H1 (cell line): Measurements from ENCODE around the gene FA2H. TPM values are rescaled to one million over a fixed set of nuclear protein-coding genes. Genes with fewer than 3 reads are reported as not detected.

Experiments used
- CTCF ChIA-PET: fragments of 300-600 bp; sonication (Branson Sonifier 250); formaldehyde crosslinking; loops from one replicate; lab custom pipeline; 2021; ENCODE audit not compliant: partially characterized antibody; lab: Charles Lee
- POLR2A ChIA-PET: fragments of 300-600 bp; sonication (Branson Sonifier 250); formaldehyde crosslinking; loops from one replicate; lab custom pipeline; 2021; ENCODE audit warnings: inconsistent platforms; ENCODE audit not compliant: partially characterized antibody; lab: Charles Lee
- DNase-seq, 2 experiments: peaks; one replicate each; pipeline versions ENCODE4 v3.0.0 to v3.0.0-alpha.2; 2010 to 2022; ENCODE audit warnings: low spot score in 2 of 2, low read depth in 1 of 2, mixed read lengths in 1 of 2
- FAIRE-seq: peaks from 2 replicates; lab custom pipeline; 2011; peaks lifted over from hg19 to GRCh38; lab: Jason Lieb, UNC
- H2AFZ ChIP-seq: 2 replicates; pipeline ENCODE4 v1.8.1; 2012; ENCODE audit warnings: low read length, inconsistent platforms
- H2AK5ac ChIP-seq: 2 replicates; pipeline ENCODE4 v1.6.1; 2013; ENCODE audit warnings: low read depth, low read length
- H2BK120ac ChIP-seq: replicated peaks from 2 replicates; pipeline ENCODE3; 2013; ENCODE audit warnings: low read depth, low read length, inconsistent platforms
- H2BK12ac ChIP-seq: 2 replicates; pipeline ENCODE4 v1.6.1; 2013; ENCODE audit warnings: low read depth, low read length
- H2BK15ac ChIP-seq: 2 replicates; pipeline ENCODE4 v1.6.1; 2013; ENCODE audit warnings: low read length
- H2BK20ac ChIP-seq: 2 replicates; pipeline ENCODE4 v1.6.1; 2013; ENCODE audit warnings: low read length
- H2BK5ac ChIP-seq: 2 replicates; pipeline ENCODE4 v1.6.1; 2013; ENCODE audit warnings: low read depth, low read length
- H3K14ac ChIP-seq: 2 replicates; pipeline ENCODE4 v1.6.1; 2013; ENCODE audit warnings: inconsistent platforms; ENCODE audit not compliant: insufficient read length
- H3K18ac ChIP-seq: 2 replicates; pipeline ENCODE4 v1.6.1; 2013; ENCODE audit warnings: low read length; ENCODE audit errors: extremely low read depth
- H3K23ac ChIP-seq: 2 replicates; pipeline ENCODE4 v1.6.1; 2013; ENCODE audit warnings: inconsistent platforms; ENCODE audit not compliant: insufficient read length
- H3K23me2 ChIP-seq: 2 replicates; pipeline ENCODE4 v1.6.1; 2013; ENCODE audit warnings: low read depth, low read length
- H3K27ac ChIP-seq: 2 replicates; pipeline ENCODE4 v1.6.1; 2011; ENCODE audit warnings: low read depth, low read length, inconsistent platforms
- H3K27me3 ChIP-seq, 4 experiments: replicated peaks in 1 of 4; 1 replicate in 1 of 4; 2 replicates in 3 of 4; pipeline versions ENCODE4 v1.6.1 to v1.8.1; 2011 to 2013; ENCODE audit warnings: low read length in 3 of 4, mild to moderate bottlenecking in 3 of 4, inconsistent platforms in 2 of 4, mixed read lengths in 2 of 4, moderate library complexity in 1 of 4; ENCODE audit not compliant: control insufficient read depth in 3 of 4, insufficient read depth in 3 of 4; ENCODE audit errors: extremely low read depth in 1 of 4
- H3K36me3 ChIP-seq, 4 experiments: 2 replicates each; pipeline versions ENCODE4 v1.6.1 to v1.8.1; 2011 to 2013; ENCODE audit warnings: mild to moderate bottlenecking in 4 of 4, low read length in 3 of 4, moderate library complexity in 2 of 4, control low read depth in 1 of 4, inconsistent platforms in 1 of 4; ENCODE audit not compliant: insufficient read depth in 4 of 4, control insufficient read depth in 2 of 4
- H3K4ac ChIP-seq: replicated peaks from 2 replicates; pipeline ENCODE3; 2013; ENCODE audit warnings: low read length, low read depth, mixed read lengths, inconsistent platforms; ENCODE audit not compliant: insufficient read length
- H3K4me1 ChIP-seq, 4 experiments: replicated peaks in 1 of 4; 1 replicate in 1 of 4; 2 replicates in 3 of 4; pipeline versions ENCODE4 v1.6.1 to v1.8.1; 2011 to 2013; ENCODE audit warnings: low read length in 3 of 4, inconsistent platforms in 2 of 4, mixed read lengths in 1 of 4; ENCODE audit not compliant: insufficient read depth in 4 of 4, control insufficient read depth in 3 of 4
- H3K4me2 ChIP-seq, 2 experiments: 2 replicates each; pipeline versions ENCODE4 v1.6.1 to v1.8.1; 2011 to 2013; ENCODE audit warnings: low read depth in 2 of 2, low read length in 2 of 2, control low read depth in 1 of 2, inconsistent platforms in 1 of 2, mild to moderate bottlenecking in 1 of 2; ENCODE audit not compliant: insufficient read depth in 1 of 2
- H3K4me3 ChIP-seq, 4 experiments: fragments of 200-600, 300-600 bp in 1 of 4; sonication (generic), shearing (Covaris generic), sonication (Bioruptor Twin) in 1 of 4; 2 replicates each; pipeline versions ENCODE4 v1.5.1 to v1.8.1; 2011 to 2016; ENCODE audit warnings: low read length in 4 of 4, low read depth in 3 of 4, control low read depth in 2 of 4, inconsistent platforms in 2 of 4, mild to moderate bottlenecking in 2 of 4, mixed read lengths in 1 of 4, moderate library complexity in 1 of 4; ENCODE audit not compliant: insufficient read depth in 2 of 4; ENCODE audit errors: extremely low read depth in 1 of 4
- H3K56ac ChIP-seq: replicated peaks from 2 replicates; pipeline ENCODE3; 2013; ENCODE audit warnings: low read depth, mild to moderate bottlenecking, mixed read lengths, low read length, inconsistent platforms; ENCODE audit not compliant: insufficient read length
- H3K79me1 ChIP-seq: 2 replicates; pipeline ENCODE4 v1.6.1; 2013; ENCODE audit warnings: low read depth, low read length, control low read depth
- H3K79me2 ChIP-seq, 2 experiments: 2 replicates each; pipeline versions ENCODE4 v1.6.1 to v1.8.1; 2012 to 2013; ENCODE audit warnings: low read length in 2 of 2, mild to moderate bottlenecking in 2 of 2, inconsistent platforms in 1 of 2; ENCODE audit not compliant: insufficient read depth in 2 of 2, control insufficient read depth in 1 of 2
- H3K9ac ChIP-seq, 4 experiments: replicated peaks in 1 of 4; 1 replicate in 1 of 4; 2 replicates in 3 of 4; pipeline versions ENCODE4 v1.6.1 to v1.8.1; 2011 to 2013; ENCODE audit warnings: low read depth in 3 of 4, low read length in 3 of 4, control low read depth in 2 of 4, mild to moderate bottlenecking in 2 of 4, moderate library complexity in 2 of 4, inconsistent platforms in 1 of 4; ENCODE audit errors: extremely low read depth in 1 of 4
- H3K9me3 ChIP-seq, 2 experiments: 2 replicates each; pipeline versions ENCODE4 v1.6.1 to v1.8.1; 2012 to 2013; ENCODE audit warnings: mild to moderate bottlenecking in 2 of 2, moderate library complexity in 2 of 2, control low read depth in 1 of 2, inconsistent platforms in 1 of 2, low read depth in 1 of 2, low read length in 1 of 2, mixed read lengths in 1 of 2; ENCODE audit not compliant: insufficient read depth in 2 of 2
- H4K20me1 ChIP-seq, 2 experiments: replicated peaks in 1 of 2; 2 replicates each; pipeline versions ENCODE3 to v1.8.1; 2011 to 2013; ENCODE audit warnings: inconsistent platforms in 2 of 2, low read length in 2 of 2, mild to moderate bottlenecking in 1 of 2; ENCODE audit not compliant: insufficient read depth in 2 of 2, control insufficient read depth in 1 of 2
- H4K5ac ChIP-seq: 2 replicates; pipeline ENCODE4 v1.6.1; 2013; ENCODE audit warnings: low read length, low read depth, mixed read lengths, inconsistent platforms; ENCODE audit not compliant: insufficient read length
- H4K8ac ChIP-seq: 2 replicates; pipeline ENCODE4 v1.8.0; 2013; ENCODE audit warnings: mild to moderate bottlenecking, moderate library complexity, low read length, inconsistent platforms; ENCODE audit not compliant: insufficient read depth; ENCODE audit errors: extremely low read depth
- H4K91ac ChIP-seq: replicated peaks from 2 replicates; pipeline ENCODE3; 2013; ENCODE audit warnings: low read length, mixed read lengths, inconsistent platforms; ENCODE audit not compliant: insufficient read length
- MAX ChIP-seq: IDR thresholded peaks from 2 replicates; pipeline ENCODE4 v1.6.1; 2012; ENCODE audit warnings: inconsistent platforms
- YY1 ChIP-seq: IDR thresholded peaks from 2 replicates; pipeline ENCODE4 v1.6.1; 2011; ENCODE audit warnings: low read depth, mild to moderate bottlenecking, low read length
- WGBS, 2 experiments: shearing (Covaris generic) in 1 of 2; methylation state at CpG; one replicate each; pipeline versions ENCODE4 v1.1.6 to v1.1.7; 2013 to 2015; ENCODE audit warnings: low lambda C conversion rate in 2 of 2, mixed read lengths in 2 of 2, inconsistent platforms in 1 of 2, low coverage in 1 of 2, missing lambda C conversion rate in 1 of 2; ENCODE audit not compliant: insufficient replicate concordance in 2 of 2, insufficient coverage in 1 of 2, insufficient read length in 1 of 2; ENCODE audit errors: extremely low coverage in 1 of 2, missing lambda C conversion rate in 1 of 2; 5-methylcytosine and 5-hydroxymethylcytosine counted together
- polyA plus RNA-seq, 7 experiments: library from polyadenylated mRNA; depleted of rRNA in 3 of 7; stranded (reverse) in 5 of 7; unstranded in 2 of 7; fragments of >200 nt in 5 of 7; fragments of 200-250 nt in 2 of 7; gene quantifications; 1 replicate in 5 of 7; 2 replicates in 1 of 7; 4 replicates in 1 of 7; pipeline versions ENCODE4 v1.2.1 to v1.2.3, GENCODE V29; 2011 to 2013; ENCODE audit warnings: missing spikeins in 2 of 7, mixed read lengths in 2 of 7
- total RNA-seq: library from RNA; stranded (reverse); fragmentation: NEBNext Ultra II Directional; extraction: Animal tissue kit (Norgen Biotek cat#: 25700); gene quantifications from 2 replicates; pipeline ENCODE4 v1.2.1, GENCODE V29; 2021

FA2H gene
- total and polyA plus RNA-seq, 2 of the 8 experiments (the other 6 are each of a cell fraction or from before 2014, with no cell fraction given), result 2.1 to 2.5 TPM

- Histone ChIP-seq H3K79me2 (no peaks in the 10 kb centered on the region), H2BK20ac (no peak overlapping the region), H2BK5ac (0 out of 2 replicates have a peak overlapping the region, but pooled peaks have one; percentile 5), H3K14ac (no peak overlapping the region), H3K56ac (no peak overlapping the region), H4K8ac (no peak overlapping the region), H2AK5ac (no peak overlapping the region), H4K91ac (no peak overlapping the region), H3K4me2 (peak overlapping the region; percentile 90 to 93), H2BK15ac (peak overlapping the region; percentile 61; the same call in 1 of the 2 replicates), H3K4me1 (peaks cover 0 to 6% (median 2%) of the 10 kb centered on the region in 4 experiments; a peak in 1 of 7 replicates), H2AFZ (peak overlapping the region; percentile 66), H2BK120ac (no peak overlapping the region), H3K79me1 (no peaks in the 10 kb centered on the region), H3K23me2 (peaks cover 8% of the 10 kb centered on the region; the same call in 1 of the 2 replicates), H3K27ac (no peak overlapping the region), H2BK12ac (no peak overlapping the region; the same call in 1 of the 2 replicates), H3K18ac (peak overlapping the region; percentile 13), H3K27me3 (peaks cover 0 to 21% (median 16%) of the 10 kb centered on the region in 4 experiments; a peak in 6 of 7 replicates), H3K4me3 (peak overlapping the region; percentile 47 to 64 (median 54)), H4K20me1 (no peaks in the 10 kb centered on the region), H3K9ac (no peak overlapping the region), H3K36me3 (no peaks in the 10 kb centered on the region), H3K9me3 (no peaks in the 10 kb centered on the region), H4K5ac (no peak overlapping the region), H3K4ac (no peak overlapping the region), H3K23ac (no peak overlapping the region)
- no peak for DNase-seq
- ChIA-PET POLR2A (interaction anchor here (0.9 to 1.9 kb wide), 3 partner anchors 22 to 99 kb away, joined by 3 to 6 read pairs (median 4); no protein-coding TSS in a partner anchor), CTCF (interaction anchor here (0.8 to 4.9 kb wide), 14 partner anchors 11 to 93 kb away, joined by 3 to 37 read pairs (median 6); no protein-coding TSS in a partner anchor)
- WGBS, 2 experiments, result 53% methylated on average over 14 of the region's 14 CpGs; no CpG with 5 or more reads in 1 of the 2 experiments
- TF ChIP-seq MAX (no peak), YY1 (no peak)
- no peak for FAIRE-seq
Measured at GRCh38 chr16:74773446-74774222, 986 bp downstream of the FA2H start.
